K562 (cell line): Measurements from ENCODE around the gene ITGA2B. TPM values are rescaled to one million over a fixed set of nuclear protein-coding genes. Genes with fewer than 3 reads are reported as not detected.

Experiments
- ATAC-seq: fragments of 200-7000 bp; cut with Tn5 transposase; 3 replicates; pipeline ENCODE4 v1.9.1; 2020; ENCODE audit warnings: moderate library complexity
- BruUV-seq: library from RNA; stranded (reverse); fragments of 400-500 nt; replicated peaks from 2 replicates; lab custom pipeline; 2021; lab: Mats Ljungman, UMichigan
- CTCF ChIA-PET: fragments of 300-600 bp; formaldehyde crosslinking; extraction: SDS; loops from one replicate; lab custom pipeline; 2021; ENCODE audit warnings: low intra/inter-chr PET ratio; lab: Yijun Ruan, JAX
- POLR2A ChIA-PET: fragments of 300-600, 350-650 bp; sonication (Branson Sonifier 250); formaldehyde crosslinking; extraction: SDS; loops from one replicate; lab custom pipeline; 2021; ENCODE audit warnings: antibody characterized with exemption, inconsistent platforms; lab: Yijun Ruan, JAX
- DNase-seq, 4 experiments: peaks; one replicate each; pipeline versions ENCODE4 v3.0.0 to v3.0.0-alpha.2; 2011 to 2018; ENCODE audit warnings: low spot score in 3 of 4, mixed read lengths in 3 of 4; ENCODE audit errors: extremely low read depth in 1 of 4
- FAIRE-seq: peaks from 2 replicates; lab custom pipeline; 2011; peaks lifted over from hg19 to GRCh38; lab: Jason Lieb, UNC
- H2AFZ ChIP-seq: 2 replicates; pipeline ENCODE4 v1.6.0; 2011; ENCODE audit warnings: low read depth, low read length, control low read depth, inconsistent platforms
- H3K27ac ChIP-seq: fragments of 200-600 bp; 3 replicates; pipeline ENCODE4 v1.8.0; 2011; ENCODE audit warnings: low read depth, mild to moderate bottlenecking, control low read depth, inconsistent platforms, low read length, moderate library complexity, mixed read lengths; ENCODE audit errors: extremely low read depth
- H3K27me3 ChIP-seq, 2 experiments: fragments of 300-600 bp in 1 of 2; 2 replicates in 1 of 2; 3 replicates in 1 of 2; pipeline versions ENCODE4 v1.6.0 to v1.8.0; 2011; ENCODE audit warnings: inconsistent platforms in 2 of 2, low read length in 2 of 2, mild to moderate bottlenecking in 1 of 2, mixed read lengths in 1 of 2, moderate library complexity in 1 of 2; ENCODE audit not compliant: control insufficient read depth in 2 of 2, insufficient read depth in 2 of 2
- H3K36me3 ChIP-seq: fragments of 300-600 bp; 3 replicates; pipeline ENCODE4 v1.8.0; 2011; ENCODE audit warnings: mild to moderate bottlenecking, low read length, inconsistent platforms; ENCODE audit not compliant: control insufficient read depth, insufficient read depth
- H3K4me1 ChIP-seq, 2 experiments: fragments of 200-600 bp in 1 of 2; replicated peaks in 1 of 2; 2 replicates in 1 of 2; 3 replicates in 1 of 2; pipeline versions ENCODE4 v1.5.1 to v1.8.0; 2011; ENCODE audit warnings: inconsistent platforms in 2 of 2, low read length in 2 of 2, mild to moderate bottlenecking in 1 of 2, mixed read lengths in 1 of 2, moderate library complexity in 1 of 2; ENCODE audit not compliant: control insufficient read depth in 2 of 2, insufficient read depth in 2 of 2
- H3K4me2 ChIP-seq: 2 replicates; pipeline ENCODE4 v1.6.1; 2011; ENCODE audit warnings: low read length, control low read depth, inconsistent platforms, mixed read lengths; ENCODE audit not compliant: insufficient read depth
- H3K4me3 ChIP-seq: fragments of 200-600 bp; sonication (generic), shearing (Covaris generic); 2 replicates; pipeline ENCODE4 v1.5.1; 2016; ENCODE audit warnings: control low read depth, inconsistent platforms
- H3K79me2 ChIP-seq: fragments of 200-600 bp; 3 replicates; pipeline ENCODE4 v1.8.0; 2011; ENCODE audit warnings: low read length, inconsistent platforms; ENCODE audit not compliant: control insufficient read depth, insufficient read depth
- H3K9ac ChIP-seq, 2 experiments: 2 replicates each; pipeline versions ENCODE4 v1.6.0 to v1.6.1; 2011; ENCODE audit warnings: low read depth in 2 of 2, low read length in 2 of 2, control low read depth in 1 of 2, inconsistent platforms in 1 of 2, mild to moderate bottlenecking in 1 of 2, mixed read lengths in 1 of 2; ENCODE audit not compliant: insufficient read depth in 1 of 2
- H3K9me1 ChIP-seq: one replicate; pipeline ENCODE4 v1.6.0; 2011; ENCODE audit warnings: inconsistent platforms, mild to moderate bottlenecking, low read length, moderate library complexity; ENCODE audit not compliant: control insufficient read depth, insufficient read depth
- H3K9me3 ChIP-seq: replicated peaks from 2 replicates; pipeline ENCODE4 v1.5.1; 2011; ENCODE audit warnings: low read depth, low read length, inconsistent platforms; ENCODE audit not compliant: control insufficient read depth, insufficient read depth
- H4K20me1 ChIP-seq: replicated peaks from 2 replicates; pipeline ENCODE4 v1.6.1; 2011; ENCODE audit warnings: low read length, inconsistent platforms, mixed read lengths; ENCODE audit not compliant: control insufficient read depth, insufficient read depth
- CHD4 ChIP-seq: fragments of 200-600 bp; sonication (generic); IDR thresholded peaks from 3 replicates; pipeline ENCODE4 v1.6.1; 2012; ENCODE audit warnings: low read depth, mild to moderate bottlenecking, mixed read lengths, low read length, inconsistent platforms; ENCODE audit not compliant: insufficient read depth, insufficient replicate concordance, poor library complexity, severe bottlenecking
- ETV6 ChIP-seq, 3 experiments: fragments of 150-350 bp in 1 of 3; sonication (generic) in 1 of 3; formaldehyde crosslinking in 1 of 3; IDR thresholded peaks; 2 replicates each; pipeline versions ENCODE4 v1.6.1 to v1.8.0; 2014 to 2022; ENCODE audit warnings: borderline replicate concordance in 2 of 3, low read depth in 2 of 3, antibody characterized with exemption in 1 of 3, low read length in 1 of 3, mild to moderate bottlenecking in 1 of 3, missing genetic modification reagents in 1 of 3
- FOXA3 ChIP-seq, 2 experiments: fragments of 450-650 bp in 1 of 2; sonication (generic) in 1 of 2; formaldehyde crosslinking; IDR thresholded peaks in 1 of 2; conservative IDR thresholded peaks in 1 of 2; 2 replicates each; pipeline versions ENCODE4 v1.4.0 to v1.8.0; 2020 to 2022; ENCODE audit warnings: mild to moderate bottlenecking in 2 of 2, missing genetic modification reagents in 1 of 2
- FOXP1 ChIP-seq: sonication (generic); formaldehyde crosslinking; IDR thresholded peaks from 2 replicates; pipeline ENCODE4 v1.8.0; 2022; ENCODE audit warnings: mild to moderate bottlenecking, missing genetic modification reagents
- MTF1 ChIP-seq: fragments of 250-450 bp; sonication (Bioruptor Pico); IDR thresholded peaks from 2 replicates; pipeline ENCODE4 v1.9.0; 2021; ENCODE audit warnings: moderate library complexity, mild to moderate bottlenecking, inconsistent platforms, borderline replicate concordance
- MXI1 ChIP-seq: IDR thresholded peaks from 2 replicates; pipeline ENCODE4 v1.6.1; 2011; ENCODE audit warnings: low read depth, mild to moderate bottlenecking, improper control_type of control experiment, low read length
- NRF1 ChIP-seq, 2 experiments: fragments of 450-650 bp; IDR thresholded peaks in 1 of 2; conservative IDR thresholded peaks in 1 of 2; 2 replicates each; pipeline ENCODE4 v1.6.1; 2014; ENCODE audit warnings: mild to moderate bottlenecking in 2 of 2
- SNIP1 ChIP-seq: fragments of 450-650 bp; IDR thresholded peaks from 2 replicates; pipeline ENCODE4 v1.7.1; 2017; ENCODE audit warnings: low read depth, mild to moderate bottlenecking
- SNRNP70 ChIP-seq: fragments of 200-400 bp; formaldehyde crosslinking; optimal IDR thresholded peaks from 2 replicates; pipeline ENCODE3; 2017; ENCODE audit warnings: low read depth, low read length
- ZNF277 ChIP-seq: fragments of 250-450 bp; sonication (Bioruptor Pico); IDR thresholded peaks from 2 replicates; pipeline ENCODE4 v1.8.0; 2022; ENCODE audit warnings: inconsistent platforms, mild to moderate bottlenecking, moderate library complexity, borderline replicate concordance
- ZNF551 ChIP-seq: fragments of 250-450 bp; sonication (Bioruptor Pico); IDR thresholded peaks from 2 replicates; pipeline ENCODE4 v1.5.0; 2021; ENCODE audit warnings: mild to moderate bottlenecking, moderate library complexity
- WGBS: fragments of 100-300 bp; shearing (Covaris generic); methylation state at CpG from one replicate; pipeline ENCODE4 v1.1.6; 2016; ENCODE audit warnings: low coverage, mixed read lengths; ENCODE audit not compliant: insufficient coverage; ENCODE audit errors: missing lambda C conversion rate; 5-methylcytosine and 5-hydroxymethylcytosine counted together
- in situ Hi-C: fragments of 300-500 bp; cut with MboI; formaldehyde crosslinking; loops from 4 replicates; pipeline ENCODE4 v1.15.0; 2018; ENCODE audit warnings: inconsistent platforms, mixed read lengths
- intact Hi-C: fragments of 100-400 bp; cut with micrococcal nuclease; formaldehyde crosslinking; loops from 2 replicates; pipeline ENCODE4 v1.14.2; 2022
- polyA plus RNA-seq, 8 experiments: library from polyadenylated mRNA; depleted of rRNA in 4 of 8; stranded (reverse) in 5 of 8; unstranded in 3 of 8; fragments of >200 nt; fragmentation: Nextera tagmentation in 2 of 8; fragmentation: Illumina TruSeq in 1 of 8; extraction: Ambion mirVana in 2 of 8; extraction: Trizol in 1 of 8; gene quantifications; 2 replicates each; pipeline versions ENCODE4 v1.2.1 to v1.2.3, GENCODE V29; 2011 to 2014; ENCODE audit warnings: inconsistent platforms in 1 of 8, missing spikeins in 1 of 8
- total RNA-seq, 7 experiments: library from RNA; depleted of rRNA in 6 of 7; stranded (reverse); fragments of >200 nt in 6 of 7; fragmentation: Illumina TruSeq in 2 of 7; extraction: Trizol in 2 of 7; gene quantifications; 2 replicates each; pipeline versions ENCODE4 v1.2.1 to v1.2.3, GENCODE V29; 2011 to 2021; ENCODE audit warnings: low replicate concordance in 1 of 7
- TF ChIP-seq, protein P1 (sequence below): sonication (generic); formaldehyde crosslinking; IDR thresholded peaks from 2 replicates; pipeline ENCODE4 v1.8.0; 2022; ENCODE audit warnings: mild to moderate bottlenecking, missing genetic modification reagents

ITGA2B gene
- total and polyA plus RNA-seq, 9 of the 15 experiments (the other 6 are each of a cell fraction or from before 2014, with no cell fraction given), result 1.1 to 26.4 (median 5.6) TPM

GRCh38 chr17:44345454-44346026, 43.9 kb downstream of the ITGA2B start (continued):
- peak in 1 of 2 experiments; percentile 34; a peak in 1 of 4 replicates for TF ChIP-seq NRF1 (conservative IDR thresholded peaks at IDR 0.05 in 1 of 2, IDR thresholded peaks at IDR 0.05 in 1 of 2)
- TF ChIP-seq SNIP1, result no peak
- TF ChIP-seq FOXA3 (CRISPR knock-in tag; conservative IDR thresholded peaks at IDR 0.05 in 1 of 2, IDR thresholded peaks at IDR 0.05 in 1 of 2), result no peak
- no peak for TF ChIP-seq SNRNP70
- peak; percentile 74 to 84 for TF ChIP-seq ETV6 (IDR thresholded peaks at IDR 0.05; ENCODE audit: borderline replicate concordance in 1 of 2, low read depth in 2 of 2, low read length in 1 of 2)
- no peak for TF ChIP-seq ETV6 (CRISPR knock-in tag; IDR thresholded peaks at IDR 0.05; ENCODE audit: borderline replicate concordance)
- no peak for TF ChIP-seq CHD4

DNA sequence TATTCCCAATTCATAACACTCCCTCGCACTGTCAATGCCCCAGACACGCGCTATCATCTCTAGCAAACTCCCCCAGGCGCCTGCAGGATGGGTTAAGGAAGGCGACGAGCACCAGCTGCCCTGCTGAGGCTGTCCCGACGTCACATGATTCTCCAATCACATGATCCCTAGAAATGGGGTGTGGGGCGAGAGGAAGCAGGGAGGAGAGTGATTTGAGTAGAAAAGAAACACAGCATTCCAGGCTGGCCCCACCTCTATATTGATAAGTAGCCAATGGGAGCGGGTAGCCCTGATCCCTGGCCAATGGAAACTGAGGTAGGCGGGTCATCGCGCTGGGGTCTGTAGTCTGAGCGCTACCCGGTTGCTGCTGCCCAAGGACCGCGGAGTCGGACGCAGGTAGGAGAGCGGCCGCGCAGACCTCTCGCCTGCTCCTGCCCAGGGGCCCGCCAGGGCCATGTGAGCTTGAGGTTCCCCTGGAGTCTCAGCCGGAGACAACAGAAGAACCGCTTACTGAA, 44.5 kb downstream of the ITGA2B start, which contains the start of gene GRN:
GRN (plus strand) TSS at position 364 of the 515 bp plus-strand sequence. CDS start 3,863 bp downstream, outside the sequence.
- Histone ChIP-seq H3K4me1 (peaks cover 14 to 33% of the 10 kb centered on the region in 2 experiments; a peak in 3 of 5 replicates), H3K27ac (peak within 1 kb of the TSS; percentile 44), H3K9me1 (no peaks in the 10 kb centered on the region), H3K9ac (peak within 1 kb of the TSS; percentile 76 to 91), H3K36me3 (no peaks in the 10 kb centered on the region), H3K4me3 (peak within 1 kb of the TSS; percentile 65), H3K27me3 (no peaks in the 10 kb centered on the region; a peak in 1 of 5 replicates), H3K79me2 (no peaks in the 10 kb centered on the region), H3K4me2 (peak within 1 kb of the TSS; percentile 98), H2AFZ (peak within 1 kb of the TSS; percentile 80), H3K9me3 (no peaks in the 10 kb centered on the region), H4K20me1 (0 out of 2 replicates have a peak, but pooled peaks cover 4% of the 10 kb centered on the region)
- intact Hi-C loops, result loop anchor here (1.0 kb wide), 2 partner anchors 135 to 147 kb away; no protein-coding TSS in a partner anchor
- ATAC-seq, result peak; percentile 100
- 1% methylated on average over 23 of the region's 26 CpGs for WGBS
- FAIRE-seq, result peak; percentile 100
- CTCF ChIA-PET, result interaction anchor here (0.9 to 3.5 kb wide), 2 partner anchors 14 to 134 kb away, joined by 3 to 36 read pairs; no protein-coding TSS in a partner anchor
- peak; percentile 96 to 99 (median 99) for DNase-seq
- in situ Hi-C loops, result loop anchor here (25.0 kb wide), 1 partner anchor 408 kb away; the partner anchor contains the start of gene PPY
- no TSS peak for BruUV-seq
- POLR2A ChIA-PET, result interaction anchor here (0.5 to 2.7 kb wide), 8 partner anchors 11 to 221 kb away, joined by 3 to 8 read pairs (median 3); partner anchors contain the start of gene HDAC5
- no peak for TF ChIP-seq ZNF277 (CRISPR knock-in tag)
- TF ChIP-seq FOXA3 (CRISPR knock-in tag; conservative IDR thresholded peaks at IDR 0.05 in 1 of 2, IDR thresholded peaks at IDR 0.05 in 1 of 2), result 0 out of 4 replicates have a peak, but pooled peaks of 1 of the 2 experiments have one; percentile 45
- TF ChIP-seq MTF1 (CRISPR knock-in tag), result no peak
- TF ChIP-seq, protein P1, sequence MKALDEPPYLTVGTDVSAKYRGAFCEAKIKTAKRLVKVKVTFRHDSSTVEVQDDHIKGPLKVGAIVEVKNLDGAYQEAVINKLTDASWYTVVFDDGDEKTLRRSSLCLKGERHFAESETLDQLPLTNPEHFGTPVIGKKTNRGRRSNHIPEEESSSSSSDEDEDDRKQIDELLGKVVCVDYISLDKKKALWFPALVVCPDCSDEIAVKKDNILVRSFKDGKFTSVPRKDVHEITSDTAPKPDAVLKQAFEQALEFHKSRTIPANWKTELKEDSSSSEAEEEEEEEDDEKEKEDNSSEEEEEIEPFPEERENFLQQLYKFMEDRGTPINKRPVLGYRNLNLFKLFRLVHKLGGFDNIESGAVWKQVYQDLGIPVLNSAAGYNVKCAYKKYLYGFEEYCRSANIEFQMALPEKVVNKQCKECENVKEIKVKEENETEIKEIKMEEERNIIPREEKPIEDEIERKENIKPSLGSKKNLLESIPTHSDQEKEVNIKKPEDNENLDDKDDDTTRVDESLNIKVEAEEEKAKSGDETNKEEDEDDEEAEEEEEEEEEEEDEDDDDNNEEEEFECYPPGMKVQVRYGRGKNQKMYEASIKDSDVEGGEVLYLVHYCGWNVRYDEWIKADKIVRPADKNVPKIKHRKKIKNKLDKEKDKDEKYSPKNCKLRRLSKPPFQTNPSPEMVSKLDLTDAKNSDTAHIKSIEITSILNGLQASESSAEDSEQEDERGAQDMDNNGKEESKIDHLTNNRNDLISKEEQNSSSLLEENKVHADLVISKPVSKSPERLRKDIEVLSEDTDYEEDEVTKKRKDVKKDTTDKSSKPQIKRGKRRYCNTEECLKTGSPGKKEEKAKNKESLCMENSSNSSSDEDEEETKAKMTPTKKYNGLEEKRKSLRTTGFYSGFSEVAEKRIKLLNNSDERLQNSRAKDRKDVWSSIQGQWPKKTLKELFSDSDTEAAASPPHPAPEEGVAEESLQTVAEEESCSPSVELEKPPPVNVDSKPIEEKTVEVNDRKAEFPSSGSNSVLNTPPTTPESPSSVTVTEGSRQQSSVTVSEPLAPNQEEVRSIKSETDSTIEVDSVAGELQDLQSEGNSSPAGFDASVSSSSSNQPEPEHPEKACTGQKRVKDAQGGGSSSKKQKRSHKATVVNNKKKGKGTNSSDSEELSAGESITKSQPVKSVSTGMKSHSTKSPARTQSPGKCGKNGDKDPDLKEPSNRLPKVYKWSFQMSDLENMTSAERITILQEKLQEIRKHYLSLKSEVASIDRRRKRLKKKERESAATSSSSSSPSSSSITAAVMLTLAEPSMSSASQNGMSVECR, result peak; percentile 92
- TF ChIP-seq ZNF551 (CRISPR knock-in tag), result no peak
- no peak for TF ChIP-seq MXI1
- TF ChIP-seq FOXP1, result peak; percentile 90
